Measurements from ENCODE around the gene PZP. TPM values are rescaled to one million over a fixed set of nuclear protein-coding genes. Genes with fewer than 3 reads are reported as not detected.
A peak's percentile ranks its signal among the peaks of the same experiment; 100 is the strongest.

PZP gene
- total and polyA plus RNA-seq, 2 experiments from 2014 or later = 0.92 TPM; not detected in 1

DNA sequence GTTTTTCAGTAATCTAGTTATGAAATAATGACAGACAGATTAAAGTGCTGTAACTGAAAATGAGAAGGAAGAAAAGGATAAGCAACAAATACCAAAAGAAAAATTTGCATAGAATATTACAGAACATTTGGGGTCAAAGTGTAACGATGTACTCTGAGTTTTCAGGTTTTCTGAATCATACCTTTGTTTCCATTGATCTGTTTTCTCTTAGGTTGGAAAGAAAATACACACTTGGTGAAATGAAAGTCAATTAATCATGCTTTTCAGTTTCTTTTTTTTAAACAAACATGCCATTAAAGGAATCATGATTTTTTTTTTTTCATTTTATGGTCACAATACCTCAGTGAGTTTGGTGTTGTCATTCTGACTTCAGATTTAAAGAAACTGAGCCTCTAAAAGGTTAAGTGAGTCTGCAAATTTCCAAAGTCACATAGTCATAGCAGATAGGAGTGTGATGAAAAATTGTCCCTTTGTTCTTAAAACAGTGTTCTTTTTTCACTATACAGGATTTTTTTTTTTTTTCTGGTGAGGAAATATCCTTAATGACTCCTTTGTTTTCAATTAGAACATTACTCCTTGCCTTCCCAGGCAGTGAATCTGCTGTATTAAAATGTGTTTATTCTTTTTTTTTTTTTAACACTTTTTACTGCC lies 35.9 kb upstream of the PZP start (continued):
- TF ChIP-seq, protein P1, sequence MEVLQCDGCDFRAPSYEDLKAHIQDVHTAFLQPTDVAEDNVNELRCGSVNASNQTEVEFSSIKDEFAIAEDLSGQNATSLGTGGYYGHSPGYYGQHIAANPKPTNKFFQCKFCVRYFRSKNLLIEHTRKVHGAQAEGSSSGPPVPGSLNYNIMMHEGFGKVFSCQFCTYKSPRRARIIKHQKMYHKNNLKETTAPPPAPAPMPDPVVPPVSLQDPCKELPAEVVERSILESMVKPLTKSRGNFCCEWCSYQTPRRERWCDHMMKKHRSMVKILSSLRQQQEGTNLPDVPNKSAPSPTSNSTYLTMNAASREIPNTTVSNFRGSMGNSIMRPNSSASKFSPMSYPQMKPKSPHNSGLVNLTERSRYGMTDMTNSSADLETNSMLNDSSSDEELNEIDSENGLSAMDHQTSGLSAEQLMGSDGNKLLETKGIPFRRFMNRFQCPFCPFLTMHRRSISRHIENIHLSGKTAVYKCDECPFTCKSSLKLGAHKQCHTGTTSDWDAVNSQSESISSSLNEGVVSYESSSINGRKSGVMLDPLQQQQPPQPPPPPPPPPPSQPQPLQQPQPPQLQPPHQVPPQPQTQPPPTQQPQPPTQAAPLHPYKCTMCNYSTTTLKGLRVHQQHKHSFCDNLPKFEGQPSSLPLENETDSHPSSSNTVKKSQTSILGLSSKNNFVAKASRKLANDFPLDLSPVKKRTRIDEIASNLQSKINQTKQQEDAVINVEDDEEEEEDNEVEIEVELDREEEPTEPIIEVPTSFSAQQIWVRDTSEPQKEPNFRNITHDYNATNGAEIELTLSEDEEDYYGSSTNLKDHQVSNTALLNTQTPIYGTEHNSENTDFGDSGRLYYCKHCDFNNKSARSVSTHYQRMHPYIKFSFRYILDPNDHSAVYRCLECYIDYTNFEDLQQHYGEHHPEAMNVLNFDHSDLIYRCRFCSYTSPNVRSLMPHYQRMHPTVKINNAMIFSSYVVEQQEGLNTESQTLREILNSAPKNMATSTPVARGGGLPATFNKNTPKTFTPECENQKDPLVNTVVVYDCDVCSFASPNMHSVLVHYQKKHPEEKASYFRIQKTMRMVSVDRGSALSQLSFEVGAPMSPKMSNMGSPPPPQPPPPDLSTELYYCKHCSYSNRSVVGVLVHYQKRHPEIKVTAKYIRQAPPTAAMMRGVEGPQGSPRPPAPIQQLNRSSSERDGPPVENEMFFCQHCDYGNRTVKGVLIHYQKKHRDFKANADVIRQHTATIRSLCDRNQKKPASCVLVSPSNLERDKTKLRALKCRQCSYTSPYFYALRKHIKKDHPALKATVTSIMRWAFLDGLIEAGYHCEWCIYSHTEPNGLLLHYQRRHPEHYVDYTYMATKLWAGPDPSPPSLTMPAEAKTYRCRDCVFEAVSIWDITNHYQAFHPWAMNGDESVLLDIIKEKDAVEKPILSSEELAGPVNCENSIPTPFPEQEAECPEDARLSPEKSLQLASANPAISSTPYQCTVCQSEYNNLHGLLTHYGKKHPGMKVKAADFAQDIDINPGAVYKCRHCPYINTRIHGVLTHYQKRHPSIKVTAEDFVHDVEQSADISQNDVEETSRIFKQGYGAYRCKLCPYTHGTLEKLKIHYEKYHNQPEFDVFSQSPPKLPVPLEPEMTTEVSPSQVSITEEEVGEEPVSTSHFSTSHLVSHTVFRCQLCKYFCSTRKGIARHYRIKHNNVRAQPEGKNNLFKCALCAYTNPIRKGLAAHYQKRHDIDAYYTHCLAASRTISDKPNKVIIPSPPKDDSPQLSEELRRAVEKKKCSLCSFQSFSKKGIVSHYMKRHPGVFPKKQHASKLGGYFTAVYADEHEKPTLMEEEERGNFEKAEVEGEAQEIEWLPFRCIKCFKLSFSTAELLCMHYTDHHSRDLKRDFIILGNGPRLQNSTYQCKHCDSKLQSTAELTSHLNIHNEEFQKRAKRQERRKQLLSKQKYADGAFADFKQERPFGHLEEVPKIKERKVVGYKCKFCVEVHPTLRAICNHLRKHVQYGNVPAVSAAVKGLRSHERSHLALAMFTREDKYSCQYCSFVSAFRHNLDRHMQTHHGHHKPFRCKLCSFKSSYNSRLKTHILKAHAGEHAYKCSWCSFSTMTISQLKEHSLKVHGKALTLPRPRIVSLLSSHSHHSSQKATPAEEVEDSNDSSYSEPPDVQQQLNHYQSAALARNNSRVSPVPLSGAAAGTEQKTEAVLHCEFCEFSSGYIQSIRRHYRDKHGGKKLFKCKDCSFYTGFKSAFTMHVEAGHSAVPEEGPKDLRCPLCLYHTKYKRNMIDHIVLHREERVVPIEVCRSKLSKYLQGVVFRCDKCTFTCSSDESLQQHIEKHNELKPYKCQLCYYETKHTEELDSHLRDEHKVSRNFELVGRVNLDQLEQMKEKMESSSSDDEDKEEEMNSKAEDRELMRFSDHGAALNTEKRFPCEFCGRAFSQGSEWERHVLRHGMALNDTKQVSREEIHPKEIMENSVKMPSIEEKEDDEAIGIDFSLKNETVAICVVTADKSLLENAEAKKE (CRISPR knock-in tag; IDR thresholded peaks at IDR 0.05) = no peak
- TF ChIP-seq JUNB (IDR thresholded peaks at IDR 0.05; ENCODE audit: unreplicated experiment) = no peak

DNA sequence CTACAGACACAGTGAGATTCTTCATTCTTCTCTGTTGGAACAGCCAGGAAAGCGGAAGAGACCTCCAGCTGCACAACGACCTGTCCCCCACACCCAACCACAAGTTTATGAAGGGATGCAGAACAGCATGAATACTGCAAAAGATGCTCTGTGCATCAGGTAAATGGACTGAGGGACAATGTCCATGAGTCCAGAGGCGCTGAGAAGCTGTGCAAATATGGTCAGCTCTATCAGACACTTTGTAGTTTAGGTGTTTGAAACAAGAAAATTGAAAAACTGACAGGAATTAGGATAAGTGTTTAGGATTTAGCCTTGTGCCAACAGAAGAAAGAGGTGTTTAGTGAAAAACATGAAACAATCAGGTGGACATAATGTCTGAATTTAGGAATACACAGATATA lies 33.1 kb upstream of the PZP start:
- no peak overlapping the region for H3K4me2 ChIP-seq
- no peaks in the 10 kb centered on the region for H3K36me3 ChIP-seq (ENCODE audit: insufficient read depth)
- Mint-ChIP-seq H3K36me3 (ENCODE audit: low read depth) (no peaks in the 10 kb centered on the region), H3K27ac (no peak overlapping the region), H3K27me3 (ENCODE audit: insufficient read depth, low read depth, poor library complexity) (peaks cover 3% of the 10 kb centered on the region), H3K9me3 (no peaks in the 10 kb centered on the region), H3K4me1 (peaks cover 6% of the 10 kb centered on the region; the same call in 2 of the 3 replicates), H3K4me3 (no peak overlapping the region)
- H4K20me1 ChIP-seq (replicated peaks; ENCODE audit: insufficient read depth) = no peaks in the 10 kb centered on the region
- H3F3A ChIP-seq (replicated peaks; ENCODE audit: low read depth) = no peaks in the 10 kb centered on the region
- H3K27ac ChIP-seq (ENCODE audit: low read depth) = no peak overlapping the region
- no peaks in the 10 kb centered on the region for H3K79me2 ChIP-seq (replicated peaks; ENCODE audit: insufficient read depth)
- peak overlapping the region; percentile 91; the same call in 1 of the 2 replicates for H2AFZ ChIP-seq
- H3K9me2 ChIP-seq (ENCODE audit: insufficient read depth) = no peaks in the 10 kb centered on the region
- DNase-seq (ENCODE audit: low spot score) (no peak), ATAC-seq (no peak)
- H3K4me1 ChIP-seq (ENCODE audit: insufficient read depth) = no peaks in the 10 kb centered on the region
- H3K27me3 ChIP-seq (ENCODE audit: insufficient read depth) = no peaks in the 10 kb centered on the region
- H3K4me3 ChIP-seq = no peak overlapping the region
- TF ChIP-seq, protein P2, sequence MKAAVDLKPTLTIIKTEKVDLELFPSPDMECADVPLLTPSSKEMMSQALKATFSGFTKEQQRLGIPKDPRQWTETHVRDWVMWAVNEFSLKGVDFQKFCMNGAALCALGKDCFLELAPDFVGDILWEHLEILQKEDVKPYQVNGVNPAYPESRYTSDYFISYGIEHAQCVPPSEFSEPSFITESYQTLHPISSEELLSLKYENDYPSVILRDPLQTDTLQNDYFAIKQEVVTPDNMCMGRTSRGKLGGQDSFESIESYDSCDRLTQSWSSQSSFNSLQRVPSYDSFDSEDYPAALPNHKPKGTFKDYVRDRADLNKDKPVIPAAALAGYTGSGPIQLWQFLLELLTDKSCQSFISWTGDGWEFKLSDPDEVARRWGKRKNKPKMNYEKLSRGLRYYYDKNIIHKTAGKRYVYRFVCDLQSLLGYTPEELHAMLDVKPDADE (IDR thresholded peaks at IDR 0.05) = no peak
- TF ChIP-seq, protein P1 (CRISPR knock-in tag; IDR thresholded peaks at IDR 0.05) = no peak
- TF ChIP-seq STAT1 (IDR thresholded peaks at IDR 0.05; ENCODE audit: unreplicated experiment) (no peak), JUNB (IDR thresholded peaks at IDR 0.05; ENCODE audit: unreplicated experiment) (no peak), NANOG (IDR thresholded peaks at IDR 0.05; ENCODE audit: borderline replicate concordance) (no peak), ZNF331 (CRISPR knock-in tag; IDR thresholded peaks at IDR 0.05; ENCODE audit: low read depth) (no peak)

All from GM23338 (cell line).